GM12875 (cell line): ENCODE data around the gene UBE2D4.

Experiments used
- H3K4me3 ChIP-seq: one replicate; pipeline ENCODE4 v1.5.1; 2011; ENCODE audit warnings: low read depth, low read length, control low read depth
- CTCF ChIP-seq: IDR thresholded peaks from 2 replicates; pipeline ENCODE4 v1.5.1; 2011; ENCODE audit warnings: low read depth, mild to moderate bottlenecking, control low read depth, inconsistent platforms, low read length, moderate library complexity, borderline replicate concordance; ENCODE audit not compliant: insufficient read depth

The UBE2D4 gene

GRCh38 chr7:43902542-43903054, 23.6 kb upstream of the UBE2D4 start:
- TF ChIP-seq CTCF = no peak
- no peak overlapping the region for H3K4me3 ChIP-seq

GRCh38 chr7:43904533-43905208, 21.6 kb upstream of the UBE2D4 start:
- no peak overlapping the region for H3K4me3 ChIP-seq
- TF ChIP-seq CTCF = no peak

- no peak for TF ChIP-seq CTCF
- H3K4me3 ChIP-seq = peak overlapping the region; percentile 62
Measured at GRCh38 chr7:43905209-43905946, 20.9 kb upstream of the UBE2D4 start.

GRCh38 chr7:43905956-43906330, 20.3 kb upstream of the UBE2D4 start:
- peak overlapping the region; percentile 62 for H3K4me3 ChIP-seq
- no peak for TF ChIP-seq CTCF

- peak within 1 kb of the TSS; percentile 62 for H3K4me3 ChIP-seq
- TF ChIP-seq CTCF = no peak
Measured at GRCh38 chr7:43906331-43907010, 19.8 kb upstream of the UBE2D4 start, which contains the start of gene URGCP. Gene URGCP (minus strand): TSS chr7:43906596. CDS start chr7:43906575, 21 bp downstream.

- no peak for TF ChIP-seq CTCF
- H3K4me3 ChIP-seq = no peak overlapping the region
Measured at GRCh38 chr7:43914795-43915194, 11.4 kb upstream of the UBE2D4 start.
